Small intestine (tissue), 7 donors: ENCODE results near the gene SLC25A13. TPM values are rescaled to one million over a fixed set of nuclear protein-coding genes. Genes with fewer than 3 reads are reported as not detected.

Experiments
- DNase-seq, 2 donors: peaks; one replicate each; pipeline versions ENCODE4 v3.0.0 to v3.0.0-alpha.2; 2013
- FAIRE-seq: peaks from 2 replicates; lab custom pipeline; 2012; peaks lifted over from hg19 to GRCh38; lab: Jason Lieb, UNC
- H3K27ac ChIP-seq, 3 donors: one replicate each; pipeline ENCODE4 v1.5.1; 2013; ENCODE audit warnings: low read length in 2 of 3, mild to moderate bottlenecking in 2 of 3, control low read depth in 1 of 3, inconsistent platforms in 1 of 3, low read depth in 1 of 3, moderate library complexity in 1 of 3
- H3K27me3 ChIP-seq, 3 donors: one replicate each; pipeline ENCODE4 v1.6.1; 2013; ENCODE audit warnings: low read length in 3 of 3, inconsistent platforms in 1 of 3; ENCODE audit not compliant: control insufficient read depth in 3 of 3, insufficient read depth in 3 of 3
- H3K36me3 ChIP-seq, 3 donors: one replicate each; pipeline ENCODE4 v1.6.1; 2013; ENCODE audit warnings: low read length in 3 of 3, inconsistent platforms in 1 of 3, low read depth in 1 of 3, mild to moderate bottlenecking in 1 of 3, moderate library complexity in 1 of 3; ENCODE audit not compliant: control insufficient read depth in 3 of 3, insufficient read depth in 2 of 3
- H3K4me1 ChIP-seq, 3 donors: one replicate each; pipeline ENCODE4 v1.6.1; 2013; ENCODE audit warnings: low read length in 2 of 3, inconsistent platforms in 1 of 3, low read depth in 1 of 3, mild to moderate bottlenecking in 1 of 3, moderate library complexity in 1 of 3; ENCODE audit not compliant: control insufficient read depth in 3 of 3, insufficient read depth in 2 of 3
- H3K4me3 ChIP-seq, 3 donors: one replicate each; pipeline ENCODE4 v1.5.1; 2013; ENCODE audit warnings: low read length in 3 of 3, control low read depth in 1 of 3, inconsistent platforms in 1 of 3, low read depth in 1 of 3, mild to moderate bottlenecking in 1 of 3, moderate library complexity in 1 of 3
- H3K9me3 ChIP-seq, 2 donors: one replicate each; pipeline ENCODE4 v1.6.1; 2013; ENCODE audit warnings: low read depth in 1 of 2, low read length in 1 of 2; ENCODE audit not compliant: control insufficient read depth in 2 of 2, insufficient read depth in 1 of 2
- whole genome bisulfite sequencing, 3 donors: extraction: QIAGEN DNeasy Blood & Tissue Kit; methylation state at CpG; one replicate each; pipeline ENCODE4 v1.1.7; 2013; 5-methylcytosine and 5-hydroxymethylcytosine counted together
- polyA plus RNA-seq, 4 donors: library from polyadenylated mRNA; stranded (reverse) in 3 of 4; unstranded in 1 of 4; fragments of 200-250 nt in 3 of 4; fragments of 120-200 nt in 1 of 4; gene quantifications; one replicate each; pipeline versions ENCODE4 v1.2.1 to v1.2.3, GENCODE V29; 2013
- donor health status: healthy with polysubstance abuse.
- donor health status: control.
- donor health status: control.
- donor health status: Bipolar disorder and iron deficiency.
- donor health status: healthy.

The SLC25A13 gene
- polyA plus RNA-seq, 4 donors, result 25.9 to 49.0 (median 39.4) TPM

DNA sequence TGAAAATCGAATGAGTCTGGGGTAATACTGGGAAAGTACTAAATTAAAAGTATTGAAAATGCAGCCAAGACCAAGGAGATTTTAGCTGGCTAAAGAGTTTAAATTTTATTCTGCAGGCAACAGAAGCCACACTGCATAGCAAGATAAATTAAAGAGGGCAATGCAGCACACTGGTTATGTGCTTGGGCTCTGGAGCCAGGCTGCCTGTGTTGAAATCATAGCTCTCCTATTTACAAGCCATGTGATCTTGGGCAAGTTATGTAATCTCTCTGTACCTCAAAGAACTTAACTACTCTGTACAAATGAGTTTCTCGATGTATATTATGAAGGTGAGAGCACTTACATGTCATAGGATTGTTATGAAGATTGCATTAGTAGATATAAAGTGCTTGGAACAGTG lies 9.9 kb downstream of the SLC25A13 start:
- H3K36me3 ChIP-seq, result peaks cover 0 to 4% (median 2%) of the 10 kb centered on the region in 3 donors
- H3K27ac ChIP-seq, result no peak overlapping the region
- peak; percentile 34 to 61 for DNase-seq
- H3K9me3 ChIP-seq, result no peaks in the 10 kb centered on the region
- no peak for FAIRE-seq
- H3K4me3 ChIP-seq, result no peak overlapping the region
- no peaks in the 10 kb centered on the region for H3K27me3 ChIP-seq
- 65 to 70% (median 69%) methylated on average over 2 of the region's 2 CpGs for WGBS, 3 donors
- peaks cover 0 to 10% (median 8%) of the 10 kb centered on the region in 3 donors for H3K4me1 ChIP-seq

DNA sequence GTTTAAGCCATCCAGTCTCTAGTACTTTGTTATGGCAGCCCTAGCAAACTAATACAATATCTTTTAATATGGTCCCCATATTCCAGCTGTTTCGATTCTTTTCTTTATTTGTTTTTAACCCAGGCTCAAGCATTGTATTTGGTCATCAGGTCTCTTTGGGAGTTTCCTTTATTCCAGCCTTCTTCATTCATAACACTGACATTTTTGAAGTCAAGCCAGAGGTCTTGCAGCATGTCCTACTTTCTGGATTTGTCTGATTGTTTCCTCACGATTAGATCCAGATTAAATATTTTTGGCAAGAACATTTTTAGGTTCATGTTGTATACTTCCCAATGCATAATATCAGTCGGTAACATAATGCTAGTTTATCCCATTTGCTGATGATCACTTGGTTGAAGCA lies 11.8 kb downstream of the SLC25A13 start:
- 65 to 87% (median 85%) methylated on average over 3 of the region's 3 CpGs for WGBS, 3 donors
- Histone ChIP-seq H3K36me3 (peaks cover 0 to 9% (median 4%) of the 10 kb centered on the region in 3 donors), H3K27ac (no peak overlapping the region), H3K27me3 (no peaks in the 10 kb centered on the region), H3K9me3 (no peaks in the 10 kb centered on the region), H3K4me1 (peaks cover 0 to 10% (median 8%) of the 10 kb centered on the region in 3 donors), H3K4me3 (no peak overlapping the region)
- FAIRE-seq, result no peak
- DNase-seq, result no peak

- H3K27me3 ChIP-seq, result no peaks in the 10 kb centered on the region
- no peak overlapping the region for H3K4me3 ChIP-seq
- no peaks in the 10 kb centered on the region for H3K9me3 ChIP-seq
- H3K27ac ChIP-seq, result no peak overlapping the region
- H3K4me1 ChIP-seq, result peaks cover 0 to 12% (median 10%) of the 10 kb centered on the region in 3 donors
- H3K36me3 ChIP-seq, result peaks cover 0 to 9% (median 4%) of the 10 kb centered on the region in 3 donors
- DNase-seq (no peak), FAIRE-seq (no peak)
Observed at GRCh38 chr7:96308950-96309263, 13.0 kb downstream of the SLC25A13 start.

DNA sequence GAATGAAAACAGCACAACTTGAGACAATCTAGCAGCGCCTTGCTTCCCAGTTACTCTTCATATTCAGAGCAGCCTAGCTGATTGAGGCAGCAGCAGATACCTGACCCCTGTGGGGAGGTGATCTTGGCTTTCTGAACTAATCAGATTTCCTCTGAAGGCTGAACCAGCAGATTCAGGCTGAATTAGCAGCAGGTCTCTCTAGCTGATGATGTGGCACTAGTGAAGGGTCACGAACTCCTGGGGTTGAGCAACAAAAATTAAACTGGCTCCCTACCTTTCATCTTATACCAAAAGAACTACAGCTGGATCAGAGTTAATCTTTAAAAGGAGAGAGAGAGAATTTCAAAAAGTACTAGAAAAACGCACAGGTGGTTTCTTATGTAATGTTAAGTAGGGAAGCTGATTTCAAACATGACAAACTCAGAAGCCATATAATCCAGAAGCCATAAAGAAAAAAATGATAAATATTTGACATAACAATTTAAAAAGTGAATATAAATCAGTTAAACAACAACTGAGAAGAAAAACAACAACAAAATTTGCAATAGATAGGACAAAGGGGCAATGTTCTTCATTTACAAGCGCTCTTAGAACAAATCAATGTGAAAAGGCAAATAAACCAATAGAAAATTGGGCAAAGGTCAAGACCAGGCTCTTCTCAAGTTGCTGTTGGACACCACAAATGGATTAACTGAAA lies 13.5 kb downstream of the SLC25A13 start:
- Histone ChIP-seq H3K27me3 (no peaks in the 10 kb centered on the region), H3K36me3 (peaks cover 0 to 11% (median 4%) of the 10 kb centered on the region in 3 donors), H3K4me3 (no peak overlapping the region), H3K27ac (no peak overlapping the region), H3K9me3 (peaks cover 0 to 3% of the 10 kb centered on the region in 2 donors), H3K4me1 (peaks cover 0 to 15% (median 12%) of the 10 kb centered on the region in 3 donors)
- 45 to 77% (median 60%) methylated on average over 4 of the region's 4 CpGs for WGBS, 3 donors
- DNase-seq (peak in 1 of 2 donors; percentile 16), FAIRE-seq (no peak)

DNA sequence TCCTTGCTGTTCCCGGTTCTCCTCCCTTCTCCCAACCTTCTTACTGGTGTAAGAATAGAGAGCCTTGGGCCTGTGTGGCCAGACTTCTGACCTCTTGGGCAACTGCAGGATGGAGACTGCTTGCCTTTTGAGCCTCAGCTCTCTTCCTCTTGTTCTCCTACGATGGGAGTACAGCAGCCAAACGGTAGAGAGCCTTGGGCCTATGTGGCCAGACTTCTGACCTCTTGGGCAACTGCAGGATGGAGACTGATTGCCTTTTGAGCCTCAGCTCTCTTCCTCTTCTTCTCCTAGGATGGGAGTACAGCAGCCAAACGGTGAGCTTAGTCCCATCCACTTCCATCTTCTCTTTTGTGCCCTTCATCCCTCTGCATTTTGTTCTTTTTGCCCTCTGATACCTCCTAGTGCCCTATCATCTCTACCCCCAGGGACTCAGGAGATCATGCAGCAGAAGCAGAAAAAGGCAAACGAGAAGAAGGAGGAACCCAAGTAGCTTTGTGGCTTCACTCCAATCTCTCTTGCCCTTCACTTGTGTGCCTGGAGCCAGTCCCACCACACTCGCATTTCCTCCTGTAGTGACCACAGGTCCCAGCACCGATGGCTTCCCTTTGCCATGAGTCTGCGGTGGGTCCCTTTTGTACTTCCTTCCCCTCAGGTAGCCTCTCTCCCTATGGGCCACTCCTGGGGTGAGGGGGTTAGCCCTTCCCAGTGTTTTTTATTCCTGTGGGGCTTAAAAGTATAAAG lies 15.3 kb downstream of the SLC25A13 start:
- Histone ChIP-seq H3K27me3 (no peaks in the 10 kb centered on the region), H3K4me1 (peaks cover 0 to 21% (median 15%) of the 10 kb centered on the region in 3 donors), H3K9me3 (peaks cover 0 to 5% of the 10 kb centered on the region in 2 donors), H3K4me3 (no peak overlapping the region), H3K36me3 (peaks cover 0 to 8% (median 0%) of the 10 kb centered on the region in 3 donors), H3K27ac (no peak overlapping the region)
- FAIRE-seq, result no peak
- 72 to 79% (median 75%) methylated on average over 8 of the region's 8 CpGs for WGBS, 3 donors
- DNase-seq, result no peak

DNA sequence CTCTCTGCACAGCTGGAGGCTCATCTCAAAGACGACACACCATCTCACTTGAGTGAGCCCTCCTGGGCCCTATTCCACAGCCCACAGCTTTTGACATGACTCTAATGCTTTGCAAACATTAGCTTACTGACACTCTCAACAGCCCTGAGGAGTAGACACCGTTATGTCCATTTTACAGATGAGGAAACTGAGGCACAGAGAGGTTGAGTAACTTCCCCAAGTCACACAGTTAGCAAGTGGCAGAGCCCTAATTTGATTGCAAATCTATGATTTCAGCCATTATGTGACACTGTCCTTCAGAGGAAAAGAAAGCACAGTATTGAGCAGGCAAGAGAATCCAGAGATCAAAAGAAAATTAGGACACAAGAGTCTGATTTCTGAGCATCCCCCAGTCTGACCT lies 16.0 kb downstream of the SLC25A13 start:
- peaks cover 0 to 8% (median 0%) of the 10 kb centered on the region in 3 donors for H3K36me3 ChIP-seq
- peaks cover 0 to 5% of the 10 kb centered on the region in 2 donors for H3K9me3 ChIP-seq
- H3K4me3 ChIP-seq, result no peak overlapping the region
- peaks cover 0 to 21% (median 12%) of the 10 kb centered on the region in 3 donors for H3K4me1 ChIP-seq
- no peak for FAIRE-seq
- H3K27me3 ChIP-seq, result no peaks in the 10 kb centered on the region
- no peak overlapping the region for H3K27ac ChIP-seq
- no peak for DNase-seq
- WGBS, 3 donors, result 80 to 91% (median 83%) methylated on average over 2 of the region's 2 CpGs

DNA sequence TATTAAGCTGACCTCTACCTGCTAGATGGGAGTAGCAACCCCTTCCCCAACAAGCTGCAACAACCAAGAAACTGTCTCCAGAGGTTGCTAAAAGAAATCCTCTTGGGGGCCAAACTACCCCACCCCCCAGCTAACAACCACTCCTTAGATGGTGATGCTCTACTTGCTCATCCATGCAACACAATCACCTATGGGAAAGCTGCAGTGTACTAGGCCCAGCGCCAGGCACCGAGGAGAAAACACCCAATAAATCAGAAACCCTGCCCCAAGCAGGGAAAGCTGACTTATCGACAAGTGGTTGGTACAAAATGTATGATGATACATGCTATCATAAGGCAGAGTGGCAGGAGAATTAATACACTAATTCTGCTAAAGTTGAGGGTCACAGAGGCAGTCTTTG lies 17.3 kb downstream of the SLC25A13 start:
- Histone ChIP-seq H3K27ac (no peak overlapping the region), H3K4me3 (no peak overlapping the region), H3K27me3 (no peaks in the 10 kb centered on the region), H3K36me3 (peaks cover 0 to 8% (median 0%) of the 10 kb centered on the region in 3 donors), H3K4me1 (peaks cover 0 to 21% (median 9%) of the 10 kb centered on the region in 3 donors), H3K9me3 (peaks cover 0 to 5% of the 10 kb centered on the region in 2 donors)
- DNase-seq, result no peak
- no peak for FAIRE-seq
- WGBS, 3 donors, result 77 to 91% (median 81%) methylated on average over 3 of the region's 3 CpGs

DNA sequence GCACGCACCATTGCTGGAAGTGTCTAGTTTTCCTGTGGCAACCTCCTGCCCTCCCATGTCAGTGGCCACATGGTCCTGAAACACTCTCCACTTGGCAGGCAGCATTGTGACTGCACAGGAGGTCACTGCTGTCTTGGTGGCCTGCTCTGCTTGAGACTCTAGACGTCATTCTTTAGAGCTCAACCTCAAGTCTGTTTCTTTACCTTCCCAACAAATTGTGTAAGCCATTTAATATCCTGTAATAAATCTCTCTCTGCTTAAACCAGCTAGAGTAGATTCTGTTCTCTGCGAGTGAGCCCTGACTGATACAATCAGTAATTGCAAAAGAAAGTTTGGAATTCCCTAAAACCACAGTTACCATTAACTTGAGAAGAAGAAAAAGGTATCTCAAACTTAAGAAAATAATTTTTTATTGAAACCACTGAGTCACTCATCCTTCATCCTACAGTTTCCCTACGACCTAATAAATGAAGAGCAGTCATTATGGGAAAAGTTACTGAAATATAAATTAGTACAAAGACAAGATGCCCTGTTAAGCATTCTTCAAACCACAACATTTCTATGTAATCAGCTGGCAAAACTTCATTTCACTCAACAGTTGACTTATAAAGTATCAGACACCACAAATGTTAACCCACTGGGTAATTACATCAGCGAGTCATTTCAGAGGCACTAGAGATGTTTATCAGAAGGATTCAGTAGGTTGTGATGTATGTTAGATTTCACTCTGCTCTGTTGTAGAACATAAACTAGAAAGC lies 18.0 kb downstream of the SLC25A13 start:
- Histone ChIP-seq H3K9me3 (peaks cover 0 to 5% of the 10 kb centered on the region in 2 donors), H3K27me3 (no peaks in the 10 kb centered on the region), H3K27ac (peak overlapping the region in 2 of 3 donors; percentile 10 to 76), H3K36me3 (peaks cover 0 to 8% (median 0%) of the 10 kb centered on the region in 3 donors), H3K4me1 (peaks cover 0 to 14% (median 7%) of the 10 kb centered on the region in 3 donors), H3K4me3 (no peak overlapping the region)
- WGBS, 3 donors, result 63 to 67% (median 64%) methylated on average over 5 of the region's 5 CpGs
- FAIRE-seq (no peak), DNase-seq (no peak)
